ENCODE results near the gene SLC6A18. TPM values are rescaled to one million over a fixed set of nuclear protein-coding genes. Genes with fewer than 3 reads are reported as not detected.

SLC6A18 gene
- total RNA-seq, 2 experiments from 2014 or later = not detected

DNA sequence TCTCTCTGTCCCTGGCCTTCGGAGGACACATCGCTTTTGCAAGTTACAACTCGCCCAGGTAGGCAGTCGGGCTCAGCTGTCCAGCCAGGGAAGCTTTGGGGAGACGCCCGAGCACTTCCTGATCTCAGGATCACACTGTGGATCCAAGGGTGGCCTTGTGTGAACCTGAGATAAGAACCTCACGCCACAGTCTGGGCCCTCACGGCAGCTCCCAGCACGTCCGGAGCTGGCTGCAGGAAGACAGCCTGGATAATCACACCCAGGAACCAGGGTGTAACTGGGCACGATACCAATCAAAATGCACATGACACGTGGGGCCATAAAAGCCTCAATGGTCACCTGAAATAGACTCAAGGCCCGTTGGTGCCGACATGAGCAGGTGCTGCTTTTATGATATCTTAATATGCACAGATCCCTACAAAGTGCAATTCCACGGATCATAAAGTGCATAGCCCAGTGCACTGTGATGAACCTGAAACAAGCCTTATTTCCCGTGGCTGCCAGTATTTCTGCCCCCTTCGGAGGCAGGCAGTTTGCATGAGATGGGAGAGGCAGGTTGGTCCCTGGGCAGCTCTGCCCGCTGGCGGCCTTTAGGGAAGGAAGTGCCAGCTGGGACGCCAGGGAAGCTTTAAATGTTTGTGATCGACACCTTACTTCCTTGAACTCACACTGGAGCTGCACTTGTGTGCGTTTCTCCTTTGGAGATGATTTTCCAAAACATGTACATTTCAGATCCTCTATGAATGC lies 14.5 kb downstream of the SLC6A18 start:
- POLR2A ChIA-PET = no interaction called here
- CTCF ChIA-PET = no interaction called here
- Mint-ChIP-seq H3K4me1 (ENCODE audit: low read depth) (no peaks in the 10 kb centered on the region), H3K27ac (no peak overlapping the region), H3K9me3 (peaks cover 14% of the 10 kb centered on the region), H3K4me3 (no peak overlapping the region), H3K27me3 (no peaks in the 10 kb centered on the region), H3K36me3 (ENCODE audit: low read depth) (no peaks in the 10 kb centered on the region)
- ATAC-seq (no peak), DNase-seq (no peak)
- intact Hi-C loops (cut with micrococcal nuclease) = no loop called here
- TF ChIP-seq, protein P1, sequence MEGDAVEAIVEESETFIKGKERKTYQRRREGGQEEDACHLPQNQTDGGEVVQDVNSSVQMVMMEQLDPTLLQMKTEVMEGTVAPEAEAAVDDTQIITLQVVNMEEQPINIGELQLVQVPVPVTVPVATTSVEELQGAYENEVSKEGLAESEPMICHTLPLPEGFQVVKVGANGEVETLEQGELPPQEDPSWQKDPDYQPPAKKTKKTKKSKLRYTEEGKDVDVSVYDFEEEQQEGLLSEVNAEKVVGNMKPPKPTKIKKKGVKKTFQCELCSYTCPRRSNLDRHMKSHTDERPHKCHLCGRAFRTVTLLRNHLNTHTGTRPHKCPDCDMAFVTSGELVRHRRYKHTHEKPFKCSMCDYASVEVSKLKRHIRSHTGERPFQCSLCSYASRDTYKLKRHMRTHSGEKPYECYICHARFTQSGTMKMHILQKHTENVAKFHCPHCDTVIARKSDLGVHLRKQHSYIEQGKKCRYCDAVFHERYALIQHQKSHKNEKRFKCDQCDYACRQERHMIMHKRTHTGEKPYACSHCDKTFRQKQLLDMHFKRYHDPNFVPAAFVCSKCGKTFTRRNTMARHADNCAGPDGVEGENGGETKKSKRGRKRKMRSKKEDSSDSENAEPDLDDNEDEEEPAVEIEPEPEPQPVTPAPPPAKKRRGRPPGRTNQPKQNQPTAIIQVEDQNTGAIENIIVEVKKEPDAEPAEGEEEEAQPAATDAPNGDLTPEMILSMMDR (IDR thresholded peaks at IDR 0.05) = no peak

DNA sequence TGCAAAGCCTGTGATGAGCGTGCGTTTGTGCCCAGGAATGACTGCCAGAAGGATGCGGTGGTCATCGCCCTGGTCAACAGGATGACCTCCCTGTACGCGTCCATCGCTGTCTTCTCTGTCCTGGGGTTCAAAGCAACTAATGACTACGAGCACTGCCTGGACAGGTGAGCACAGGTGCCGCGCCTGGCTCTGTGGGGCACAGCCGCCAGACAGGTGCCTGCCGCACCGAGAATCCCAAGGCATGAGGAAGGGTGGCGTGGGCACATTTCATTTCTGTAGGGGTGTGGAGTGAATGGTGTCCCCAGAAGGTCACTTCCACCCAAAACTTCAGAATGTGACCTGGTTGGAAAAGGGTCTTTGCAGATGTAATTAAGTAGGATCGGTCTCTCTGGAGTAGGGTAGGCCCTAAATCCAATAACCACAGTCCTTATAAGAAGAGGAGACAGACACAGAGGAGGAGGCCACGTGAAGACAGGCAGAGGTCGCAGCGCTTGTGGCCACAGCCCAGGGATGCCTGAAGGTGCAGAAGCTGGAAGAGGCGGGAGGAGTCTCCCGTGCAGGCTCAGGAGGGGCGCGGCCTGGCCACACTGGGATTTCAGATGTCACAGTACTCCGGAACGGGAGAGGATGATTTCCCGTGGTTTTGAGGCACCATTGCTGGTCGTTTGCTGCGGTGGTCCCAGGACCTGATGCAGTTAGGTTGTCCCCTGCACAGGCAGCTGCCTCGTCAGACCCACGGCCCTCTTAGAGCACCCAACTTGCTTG lies 15.5 kb downstream of the SLC6A18 start:
- ATAC-seq (no peak), DNase-seq (no peak)
- H3K27ac Mint-ChIP-seq = no peak overlapping the region
- intact Hi-C loops (cut with micrococcal nuclease) = no loop called here
- no peaks in the 10 kb centered on the region for H3K4me1 Mint-ChIP-seq (ENCODE audit: low read depth)
- H3K27me3 Mint-ChIP-seq = no peaks in the 10 kb centered on the region
- TF ChIP-seq, protein P1 (IDR thresholded peaks at IDR 0.05) = no peak
- peaks cover 12% of the 10 kb centered on the region for H3K9me3 Mint-ChIP-seq
- POLR2A ChIA-PET = no interaction called here
- no peaks in the 10 kb centered on the region for H3K36me3 Mint-ChIP-seq (ENCODE audit: low read depth)
- CTCF ChIA-PET = no interaction called here
- H3K4me3 Mint-ChIP-seq = no peak overlapping the region

DNA sequence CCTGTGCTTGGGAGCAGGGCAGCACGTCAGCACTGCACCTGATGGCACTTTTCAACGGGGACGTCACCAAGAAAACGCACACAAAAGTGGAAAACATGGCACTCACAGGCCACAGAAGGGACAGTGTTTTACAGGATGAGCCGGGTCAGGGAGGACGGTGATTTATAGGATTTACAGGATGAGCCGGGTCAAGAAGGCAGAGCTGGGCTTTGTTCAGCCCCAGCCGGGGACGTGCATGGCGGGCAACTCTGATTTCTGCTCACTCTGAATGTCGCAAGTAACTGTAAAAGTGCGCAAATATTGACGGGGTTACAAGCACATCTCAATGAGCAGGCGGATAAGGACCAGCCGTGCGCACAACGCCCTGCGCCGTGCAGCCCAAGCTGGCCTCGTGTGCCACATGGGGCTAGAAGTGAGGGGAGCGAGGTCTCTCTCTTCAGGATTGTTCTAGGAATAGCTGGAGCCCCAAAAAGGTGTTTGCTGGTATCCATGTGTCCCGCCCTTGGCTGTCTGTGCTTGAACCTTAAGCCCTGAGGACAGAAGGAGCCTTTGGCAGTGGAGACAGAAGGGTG lies 16.4 kb downstream of the SLC6A18 start:
- intact Hi-C loops (cut with micrococcal nuclease) = no loop called here
- DNase-seq = no peak
- H3K9me3 Mint-ChIP-seq = peaks cover 2% of the 10 kb centered on the region
- ChIA-PET CTCF (no interaction called here), POLR2A (no interaction called here)
- H3K27ac Mint-ChIP-seq = no peak overlapping the region
- no peaks in the 10 kb centered on the region for H3K4me1 Mint-ChIP-seq (ENCODE audit: low read depth)
- TF ChIP-seq, protein P1 (IDR thresholded peaks at IDR 0.05) = no peak
- no peak for ATAC-seq
- H3K4me3 Mint-ChIP-seq = no peak overlapping the region
- H3K27me3 Mint-ChIP-seq = no peaks in the 10 kb centered on the region
- H3K36me3 Mint-ChIP-seq (ENCODE audit: low read depth) = no peaks in the 10 kb centered on the region

DNA sequence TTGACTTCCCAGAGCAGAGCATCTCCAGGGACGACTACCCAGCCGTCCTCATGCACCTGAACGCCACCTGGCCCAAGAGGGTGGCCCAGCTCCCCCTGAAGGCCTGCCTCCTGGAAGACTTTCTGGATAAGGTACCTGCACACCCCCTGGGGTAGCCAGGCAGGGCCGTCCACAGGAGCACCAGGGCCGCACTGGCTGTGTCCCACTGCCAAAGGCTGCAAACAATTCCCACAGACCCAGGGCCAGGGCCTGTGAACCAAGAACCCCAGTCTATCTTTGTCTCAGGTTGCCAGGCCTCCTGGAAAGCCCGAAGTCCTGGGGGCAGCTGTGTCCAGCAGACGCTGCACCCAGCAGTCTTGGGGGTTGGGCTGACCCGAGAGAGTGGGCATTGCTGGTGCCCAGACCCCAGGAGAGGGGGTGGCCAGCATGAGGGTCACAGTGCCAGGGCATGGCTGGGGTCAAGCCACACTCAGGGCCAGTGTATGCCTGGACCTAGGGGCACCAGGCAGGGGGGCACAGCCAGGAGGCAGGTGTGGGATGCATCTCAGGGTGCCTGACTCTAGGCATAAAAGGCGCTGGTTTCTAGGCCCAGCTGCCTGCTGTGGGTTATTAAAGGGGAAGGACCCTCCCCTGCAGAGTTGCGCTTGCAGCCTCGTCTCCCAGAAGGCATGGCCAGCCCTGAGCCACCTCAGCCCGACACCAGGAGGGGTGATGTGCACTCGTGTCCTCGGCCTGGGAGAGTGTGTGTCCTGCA lies 17.7 kb downstream of the SLC6A18 start:
- POLR2A ChIA-PET = no interaction called here
- DNase-seq = no peak
- intact Hi-C loops (cut with micrococcal nuclease) = no loop called here
- ATAC-seq = no peak
- Mint-ChIP-seq H3K9me3 (no peaks in the 10 kb centered on the region), H3K4me1 (ENCODE audit: low read depth) (no peaks in the 10 kb centered on the region), H3K27ac (no peak overlapping the region), H3K36me3 (ENCODE audit: low read depth) (no peaks in the 10 kb centered on the region), H3K27me3 (peaks cover 7% of the 10 kb centered on the region), H3K4me3 (no peak overlapping the region)
- TF ChIP-seq, protein P1 (IDR thresholded peaks at IDR 0.05) = no peak
- CTCF ChIA-PET = no interaction called here

Measured in activated CD8-positive, alpha-beta T cell treated with anti-CD3 and anti-CD28 coated beads for 36 hours (primary cell).